MM.1S (cell line): ENCODE measurements around the gene DAAM1.

ENCODE experiments used
- DNase-seq: peaks from one replicate; pipeline ENCODE4 v3.0.0-alpha.2; 2015
- H2AFZ ChIP-seq: fragments of 300-600 bp; sonication (generic); 2 replicates; pipeline ENCODE4 v1.6.0; 2016; ENCODE audit warnings: antibody characterized with exemption, low read length
- H3F3A ChIP-seq: fragments of 300-600 bp; sonication (generic); 2 replicates; pipeline ENCODE4 v1.6.1; 2016; ENCODE audit warnings: mild to moderate bottlenecking, antibody characterized with exemption, low read length, moderate library complexity, mixed read lengths; ENCODE audit not compliant: insufficient read depth
- H3K27ac ChIP-seq: fragments of 300-600 bp; sonication (generic); 2 replicates; pipeline ENCODE4 v1.5.1; 2016; ENCODE audit warnings: mild to moderate bottlenecking, low read length
- H3K27me3 ChIP-seq: fragments of 300-600 bp; sonication (generic); replicated peaks from 2 replicates; pipeline ENCODE4 v1.6.0; 2016; ENCODE audit warnings: low read length; ENCODE audit not compliant: insufficient read depth
- H3K36me3 ChIP-seq: fragments of 300-600 bp; sonication (generic); replicated peaks from 2 replicates; pipeline ENCODE4 v1.6.1; 2016; ENCODE audit warnings: mild to moderate bottlenecking, low read length, mixed read lengths; ENCODE audit not compliant: insufficient read depth
- H3K4me1 ChIP-seq: fragments of 300-600 bp; sonication (generic); 2 replicates; pipeline ENCODE4 v1.6.1; 2016; ENCODE audit warnings: low read length, mixed read lengths
- H3K4me2 ChIP-seq: fragments of 300-600 bp; sonication (generic); 2 replicates; pipeline ENCODE4 v1.6.0; 2016; ENCODE audit warnings: low read depth, low read length
- H3K4me3 ChIP-seq: fragments of 300-600 bp; sonication (generic); 2 replicates; pipeline ENCODE4 v1.5.1; 2016; ENCODE audit warnings: low read length, mixed read lengths
- H3K79me2 ChIP-seq: fragments of 300-600 bp; sonication (generic); 2 replicates; pipeline ENCODE4 v1.6.1; 2016; ENCODE audit warnings: mixed run types, low read length, mixed read lengths
- H3K9ac ChIP-seq: fragments of 300-600 bp; sonication (generic); 2 replicates; pipeline ENCODE4 v1.6.1; 2016; ENCODE audit warnings: low read length, mixed read lengths
- H3K9me2 ChIP-seq: fragments of 300-600 bp; sonication (generic); replicated peaks from 2 replicates; pipeline ENCODE4 v1.6.1; 2016; ENCODE audit warnings: mild to moderate bottlenecking, low read length, mixed read lengths; ENCODE audit not compliant: insufficient read depth
- H3K9me3 ChIP-seq: fragments of 300-600 bp; sonication (generic); replicated peaks from 2 replicates; pipeline ENCODE4 v1.6.1; 2016; ENCODE audit warnings: mild to moderate bottlenecking, low read length, mixed read lengths; ENCODE audit not compliant: insufficient read depth
- H4K20me1 ChIP-seq: fragments of 300-600 bp; sonication (generic); 2 replicates; pipeline ENCODE4 v1.6.1; 2016; ENCODE audit warnings: mild to moderate bottlenecking, low read length, moderate library complexity, mixed read lengths; ENCODE audit not compliant: insufficient read depth
- EZH2 ChIP-seq: fragments of 300-600 bp; sonication (generic); optimal IDR thresholded peaks from 2 replicates; pipeline ENCODE3; 2017; ENCODE audit warnings: low read depth, mild to moderate bottlenecking, antibody characterized with exemption, low read length, mixed read lengths
- EZH2phosphoT487 ChIP-seq: fragments of 300-600 bp; sonication (generic); IDR thresholded peaks from 2 replicates; pipeline ENCODE4 v1.6.1; 2018; ENCODE audit warnings: antibody characterized with exemption, low read length
- TF ChIP-seq, protein P1 (sequence below): fragments of 300-600 bp; sonication (generic); IDR thresholded peaks from 2 replicates; pipeline ENCODE4 v1.5.1; 2016; ENCODE audit warnings: antibody characterized with exemption, low read length, mixed read lengths

The DAAM1 gene

DNA sequence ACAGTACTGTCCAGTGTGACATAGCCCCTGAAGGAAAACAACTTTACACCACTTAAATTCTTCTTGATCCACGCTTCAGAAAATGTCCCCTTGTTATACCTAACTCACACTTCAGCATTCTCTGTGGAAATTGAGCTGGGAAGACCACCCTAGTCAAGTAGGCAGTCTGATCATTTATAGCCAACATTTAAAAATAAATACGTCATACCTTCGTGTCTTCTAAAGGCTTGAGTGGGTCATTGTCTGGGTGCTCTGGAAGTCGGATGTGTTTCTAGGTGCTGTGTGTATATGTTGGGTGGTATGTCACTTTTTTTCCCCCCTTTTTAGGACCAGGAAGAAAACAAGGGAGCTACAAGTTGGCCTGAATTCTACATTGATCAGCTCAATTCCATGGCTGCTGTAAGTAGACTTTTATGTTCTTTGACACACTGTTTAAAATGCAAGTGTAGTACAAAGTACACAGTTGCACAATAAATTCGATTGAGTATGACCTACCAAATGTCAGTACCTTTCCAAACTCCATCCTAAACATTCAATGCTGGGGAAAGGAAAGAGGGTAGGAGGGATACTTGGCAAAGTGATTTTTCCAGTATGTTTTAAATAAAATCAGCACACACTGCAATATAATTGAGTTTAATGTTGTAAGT is 126.6 kb downstream of the DAAM1 start:
- no peak for TF ChIP-seq EZH2
- TF ChIP-seq, protein P1, sequence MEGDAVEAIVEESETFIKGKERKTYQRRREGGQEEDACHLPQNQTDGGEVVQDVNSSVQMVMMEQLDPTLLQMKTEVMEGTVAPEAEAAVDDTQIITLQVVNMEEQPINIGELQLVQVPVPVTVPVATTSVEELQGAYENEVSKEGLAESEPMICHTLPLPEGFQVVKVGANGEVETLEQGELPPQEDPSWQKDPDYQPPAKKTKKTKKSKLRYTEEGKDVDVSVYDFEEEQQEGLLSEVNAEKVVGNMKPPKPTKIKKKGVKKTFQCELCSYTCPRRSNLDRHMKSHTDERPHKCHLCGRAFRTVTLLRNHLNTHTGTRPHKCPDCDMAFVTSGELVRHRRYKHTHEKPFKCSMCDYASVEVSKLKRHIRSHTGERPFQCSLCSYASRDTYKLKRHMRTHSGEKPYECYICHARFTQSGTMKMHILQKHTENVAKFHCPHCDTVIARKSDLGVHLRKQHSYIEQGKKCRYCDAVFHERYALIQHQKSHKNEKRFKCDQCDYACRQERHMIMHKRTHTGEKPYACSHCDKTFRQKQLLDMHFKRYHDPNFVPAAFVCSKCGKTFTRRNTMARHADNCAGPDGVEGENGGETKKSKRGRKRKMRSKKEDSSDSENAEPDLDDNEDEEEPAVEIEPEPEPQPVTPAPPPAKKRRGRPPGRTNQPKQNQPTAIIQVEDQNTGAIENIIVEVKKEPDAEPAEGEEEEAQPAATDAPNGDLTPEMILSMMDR, result no peak
- TF ChIP-seq EZH2phosphoT487, result no peak
- Histone ChIP-seq H3F3A (no peaks in the 10 kb centered on the region), H3K27ac (no peak overlapping the region), H3K36me3 (no peaks in the 10 kb centered on the region), H3K9me2 (no peaks in the 10 kb centered on the region), H3K4me2 (no peak overlapping the region), H4K20me1 (no peaks in the 10 kb centered on the region), H3K4me3 (no peak overlapping the region), H3K9me3 (no peaks in the 10 kb centered on the region), H3K4me1 (0 out of 2 replicates have a peak, but pooled peaks cover 12% of the 10 kb centered on the region), H3K9ac (no peak overlapping the region), H3K27me3 (no peaks in the 10 kb centered on the region), H3K79me2 (no peaks in the 10 kb centered on the region), H2AFZ (no peak overlapping the region)
- no peak for DNase-seq

- H4K20me1 ChIP-seq, result no peaks in the 10 kb centered on the region
- H3K36me3 ChIP-seq, result no peaks in the 10 kb centered on the region
- no peak for DNase-seq
- H3K4me2 ChIP-seq, result no peak overlapping the region
- no peaks in the 10 kb centered on the region for H3K9me3 ChIP-seq
- no peaks in the 10 kb centered on the region for H3K9me2 ChIP-seq
- no peak for TF ChIP-seq EZH2phosphoT487
- TF ChIP-seq, protein P1, result no peak
- TF ChIP-seq EZH2, result no peak
- no peaks in the 10 kb centered on the region for H3K27me3 ChIP-seq
- H3K4me3 ChIP-seq, result no peak overlapping the region
- H2AFZ ChIP-seq, result no peak overlapping the region
- no peak overlapping the region for H3K27ac ChIP-seq
- no peak overlapping the region for H3K9ac ChIP-seq
- no peaks in the 10 kb centered on the region for H3F3A ChIP-seq
- H3K4me1 ChIP-seq, result peaks cover 19% of the 10 kb centered on the region
- H3K79me2 ChIP-seq, result no peaks in the 10 kb centered on the region
Measured at GRCh38 chr14:59316151-59316830, 127.8 kb downstream of the DAAM1 start.

- Histone ChIP-seq H3K27ac (no peak overlapping the region), H3K27me3 (no peaks in the 10 kb centered on the region), H3K36me3 (no peaks in the 10 kb centered on the region), H3K9ac (no peak overlapping the region), H3K9me2 (no peaks in the 10 kb centered on the region), H3K4me1 (peaks cover 26% of the 10 kb centered on the region), H3K4me3 (no peak overlapping the region), H3F3A (no peaks in the 10 kb centered on the region), H3K9me3 (no peaks in the 10 kb centered on the region), H2AFZ (no peak overlapping the region), H4K20me1 (no peaks in the 10 kb centered on the region), H3K79me2 (no peaks in the 10 kb centered on the region), H3K4me2 (no peak overlapping the region)
- DNase-seq, result no peak
- TF ChIP-seq, protein P1, result no peak
- no peak for TF ChIP-seq EZH2phosphoT487
- TF ChIP-seq EZH2, result no peak
Measured at GRCh38 chr14:59317346-59317745, 128.9 kb downstream of the DAAM1 start.
